Measurements from ENCODE around the gene SH3BP5.
A peak's percentile ranks its signal among the peaks of the same experiment; 100 is the strongest.

SH3BP5 gene

DNA sequence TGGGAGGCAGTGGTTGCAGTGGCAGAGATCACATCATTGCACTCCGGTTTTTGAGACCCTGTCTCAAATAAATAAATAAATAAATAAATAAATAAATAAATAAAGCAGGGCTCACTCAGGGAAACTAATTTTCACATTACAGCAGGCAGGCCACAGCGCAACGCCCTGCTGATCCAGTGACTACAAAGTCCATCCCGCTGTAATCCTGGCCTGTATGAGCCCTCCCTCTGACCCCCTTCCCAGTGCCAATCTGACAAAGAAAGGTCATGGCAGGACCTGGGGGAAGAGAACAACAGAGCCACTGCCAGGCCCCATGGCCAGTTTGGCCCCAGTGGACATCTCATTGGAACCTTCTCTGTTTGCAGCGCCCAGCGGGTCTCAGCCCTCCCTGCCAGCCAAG is 9.3 kb downstream of the SH3BP5 start:
- no peak for DNase-seq

DNA sequence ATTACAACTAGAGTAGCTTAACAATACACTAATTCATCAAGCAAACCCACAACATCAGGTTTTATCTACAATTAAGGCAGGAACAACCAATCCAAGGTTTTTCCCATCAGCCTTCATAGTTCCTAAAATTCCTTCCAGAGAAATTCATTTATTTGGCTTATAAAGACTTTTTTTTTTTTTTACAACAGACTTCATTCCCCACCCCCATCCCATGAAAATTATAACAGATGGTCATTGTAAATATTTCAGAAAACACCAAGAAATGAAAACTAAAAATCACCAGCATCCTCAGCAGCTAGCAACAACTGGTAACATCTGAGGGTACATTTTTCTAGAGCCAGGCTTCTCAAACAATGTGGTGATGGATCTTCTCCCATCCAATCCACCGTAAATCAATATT is 11.0 kb downstream of the SH3BP5 start:
- no peak for DNase-seq

- DNase-seq: no peak
These were observed 12.8 kb downstream of the SH3BP5 start for GRCh38 chr3:15319575-15319974.

GRCh38 chr3:15319136-15319535 is 13.2 kb downstream of the SH3BP5 start:
- DNase-seq: no peak

DNA sequence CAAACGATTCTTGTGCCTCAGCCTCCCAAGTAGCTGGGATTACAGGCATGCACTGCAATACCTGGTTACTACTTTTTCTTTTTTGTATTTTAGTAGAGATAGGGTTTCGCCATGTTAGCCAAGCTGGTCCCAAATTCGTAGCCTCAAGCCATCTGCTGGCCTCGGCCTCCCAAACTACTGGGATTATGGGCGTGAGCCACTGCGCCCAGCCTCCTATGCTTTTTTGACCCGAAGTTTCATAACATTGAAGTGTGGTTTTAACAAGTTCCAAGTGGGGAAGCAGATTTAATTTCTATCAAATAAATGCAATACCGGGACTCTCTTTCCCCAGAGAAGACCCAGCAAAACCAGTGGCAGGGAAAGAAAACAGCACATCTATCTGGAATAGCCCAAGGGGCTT is 13.7 kb downstream of the SH3BP5 start:
- DNase-seq: no peak

GRCh38 chr3:15316998-15317435 is 15.4 kb downstream of the SH3BP5 start:
- DNase-seq: no peak

DNA sequence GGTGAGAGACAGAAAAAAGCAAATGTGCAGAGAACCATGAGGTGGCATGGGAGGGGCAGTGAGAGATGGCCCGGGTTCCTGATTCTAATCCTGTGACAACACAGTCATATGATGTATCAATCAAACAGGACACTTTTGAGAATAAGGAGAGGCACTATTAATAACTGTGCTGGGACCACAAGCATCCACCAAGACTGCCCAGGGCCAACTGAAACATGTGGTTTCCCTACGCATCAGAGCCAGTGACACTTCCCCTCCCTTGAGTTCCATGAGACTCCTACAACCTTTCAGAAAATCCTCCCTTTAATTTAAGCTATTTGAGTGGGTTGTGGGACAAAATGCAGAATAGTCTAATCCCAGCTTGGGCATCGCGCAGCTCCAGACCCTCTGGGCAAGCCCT is 17.4 kb downstream of the SH3BP5 start:
- no peak for DNase-seq

DNA sequence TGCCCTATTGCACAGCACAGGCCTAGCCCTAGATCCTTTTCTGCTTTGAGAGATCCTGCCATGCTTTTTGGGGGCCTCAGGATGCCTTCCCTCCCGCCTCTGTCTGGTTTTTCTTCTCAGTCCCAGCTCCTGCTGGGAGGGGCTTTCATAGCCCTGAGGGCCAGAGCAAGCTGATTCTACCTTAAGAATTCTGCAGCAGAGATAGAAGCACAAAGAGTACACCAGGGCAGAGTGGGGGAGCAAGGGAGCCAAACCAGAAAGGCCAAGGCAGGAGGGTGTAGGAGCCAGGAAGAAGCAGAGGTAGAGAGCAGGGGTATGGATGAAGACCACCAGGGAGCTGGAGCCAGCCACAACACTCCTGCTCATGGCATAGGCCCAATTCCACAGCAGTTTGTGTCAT is 18.1 kb downstream of the SH3BP5 start:
- DNase-seq: no peak

GRCh38 chr3:15313461-15313860 is 18.9 kb downstream of the SH3BP5 start:
- DNase-seq: no peak

DNA sequence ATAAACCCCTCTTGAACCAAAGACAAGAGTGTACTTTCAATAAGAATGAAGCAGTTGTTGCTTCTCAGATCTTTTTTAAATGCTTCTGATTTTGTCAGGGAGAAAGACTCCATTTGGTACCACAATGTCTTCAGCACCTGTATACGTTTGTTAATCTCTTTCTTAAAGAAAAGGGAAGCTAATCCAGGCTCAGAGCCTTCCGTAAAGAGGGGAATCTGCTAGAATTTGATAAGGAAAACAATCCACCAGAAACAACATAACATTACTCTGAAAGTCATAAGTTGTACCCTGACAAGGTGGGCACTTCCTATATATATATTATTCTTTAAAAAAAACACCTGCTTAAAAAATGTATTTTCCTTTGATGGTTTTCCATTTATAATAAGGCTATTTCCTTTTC is 19.8 kb downstream of the SH3BP5 start:
- DNase-seq: no peak

- DNase-seq: no peak
These were observed 21.7 kb downstream of the SH3BP5 start for GRCh38 chr3:15310491-15311370.

GRCh38 chr3:15309662-15310335 is 22.6 kb downstream of the SH3BP5 start:
- DNase-seq: no peak

GRCh38 chr3:15307580-15307979 is 24.8 kb downstream of the SH3BP5 start:
- DNase-seq: peak; percentile 45

GRCh38 chr3:15306979-15307359 is 25.4 kb downstream of the SH3BP5 start:
- DNase-seq: no peak

GRCh38 chr3:15305359-15305844 is 27.0 kb downstream of the SH3BP5 start:
- DNase-seq: no peak

- no peak for DNase-seq
These were observed 28.7 kb downstream of the SH3BP5 start for GRCh38 chr3:15303728-15304127.

DNA sequence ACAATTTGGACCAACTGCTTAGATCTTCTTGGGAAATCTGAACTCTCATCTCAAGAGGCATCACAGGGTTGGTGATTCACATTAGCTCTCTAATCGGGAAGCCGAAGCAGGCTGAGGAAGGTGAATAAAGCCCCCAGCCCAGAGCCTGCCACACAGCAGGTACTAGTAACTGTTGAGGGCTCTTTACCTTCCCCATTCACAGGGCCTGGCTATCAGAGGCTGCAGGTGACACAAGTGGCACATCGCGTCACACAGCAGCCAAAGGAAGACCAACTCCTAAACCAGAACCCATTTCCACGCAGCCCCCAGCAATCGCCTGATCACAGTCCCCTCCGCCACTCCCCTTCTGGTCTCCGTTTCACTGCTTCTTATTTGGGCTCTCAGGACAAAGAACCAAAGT is 29.2 kb downstream of the SH3BP5 start:
- DNase-seq: no peak

GRCh38 chr3:15301761-15302160 is 30.6 kb downstream of the SH3BP5 start:
- DNase-seq: no peak

- DNase-seq: no peak
These were observed 31.9 kb downstream of the SH3BP5 start for GRCh38 chr3:15300323-15301078.

DNA sequence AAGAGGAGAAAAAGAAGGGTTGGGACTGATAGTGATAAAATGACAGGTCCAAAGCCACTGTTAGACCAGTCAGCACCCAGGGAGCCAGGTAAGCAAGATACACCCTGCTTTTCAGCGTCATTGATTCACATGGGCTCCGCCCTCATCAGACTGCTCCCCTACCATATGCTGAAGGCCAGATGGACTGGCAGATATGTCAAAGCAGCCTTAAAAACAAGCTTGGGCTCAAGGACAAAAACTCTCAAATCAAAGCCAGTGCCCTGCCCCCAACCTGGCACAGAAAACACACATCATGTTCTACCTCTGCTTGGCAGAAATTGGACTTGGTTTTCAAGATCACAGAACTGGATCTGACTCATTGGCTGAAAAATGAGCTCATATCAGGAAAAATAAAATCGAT is 33.4 kb downstream of the SH3BP5 start:
- DNase-seq: no peak

GRCh38 chr3:15298504-15298903 is 33.9 kb downstream of the SH3BP5 start:
- DNase-seq: no peak

GRCh38 chr3:15297608-15298350 is 34.6 kb downstream of the SH3BP5 start:
- DNase-seq: no peak

DNA sequence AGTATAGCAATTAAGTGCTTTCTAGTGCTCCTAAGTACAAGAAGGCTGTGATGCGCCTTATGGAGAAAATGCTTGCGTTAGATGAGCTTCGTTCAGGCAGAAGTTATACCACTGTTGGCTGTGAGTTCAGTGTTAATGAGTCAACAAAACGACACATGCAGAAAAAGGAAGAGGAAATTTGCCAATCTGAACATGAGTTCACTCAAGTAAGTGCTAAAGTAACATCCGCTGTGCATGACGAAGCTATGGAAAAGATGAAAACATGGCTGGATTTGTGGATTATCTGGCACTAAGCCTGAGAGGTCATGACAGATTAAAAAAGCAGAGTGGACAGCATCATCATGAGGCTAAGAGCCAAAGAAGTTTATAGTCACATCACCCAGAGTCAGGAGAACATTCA is 36.9 kb downstream of the SH3BP5 start:
- no peak for DNase-seq
